Trophoblast cell (in vitro differentiated cells and primary cell): ENCODE data around the gene UBE2J2.

ENCODE experiments used
- DNase-seq, 2 donors: peaks; one replicate each; pipeline ENCODE4 v3.0.0-alpha.2; 2016
- H2AFZ ChIP-seq: 2 replicates; pipeline ENCODE4 v1.6.1; 2013; ENCODE audit warnings: low read length, moderate library complexity, mild to moderate bottlenecking; ENCODE audit not compliant: insufficient read depth, poor library complexity
- H2AK5ac ChIP-seq: 2 replicates; pipeline ENCODE4 v1.6.1; 2013; ENCODE audit warnings: mild to moderate bottlenecking, low read length
- H2BK120ac ChIP-seq: 2 replicates; pipeline ENCODE4 v1.6.1; 2013; ENCODE audit warnings: low read length, mild to moderate bottlenecking, moderate library complexity; ENCODE audit not compliant: insufficient read depth, poor library complexity
- H2BK12ac ChIP-seq: 2 replicates; pipeline ENCODE4 v1.6.1; 2013; ENCODE audit warnings: mild to moderate bottlenecking, low read length, moderate library complexity
- H2BK5ac ChIP-seq: 2 replicates; pipeline ENCODE4 v1.6.1; 2013; ENCODE audit warnings: low read length, low read depth, moderate library complexity, mild to moderate bottlenecking; ENCODE audit not compliant: poor library complexity
- H3K14ac ChIP-seq: 2 replicates; pipeline ENCODE4 v1.6.1; 2013; ENCODE audit warnings: mild to moderate bottlenecking, low read length
- H3K18ac ChIP-seq: 2 replicates; pipeline ENCODE4 v1.6.1; 2013; ENCODE audit warnings: mild to moderate bottlenecking, low read length
- H3K23ac ChIP-seq: 2 replicates; pipeline ENCODE4 v1.6.1; 2013; ENCODE audit warnings: low read length
- H3K27ac ChIP-seq: 2 replicates; pipeline ENCODE4 v1.5.1; 2013; ENCODE audit warnings: low read depth, mild to moderate bottlenecking, inconsistent platforms, low read length, moderate library complexity
- H3K27me3 ChIP-seq: 2 replicates; pipeline ENCODE4 v1.6.1; 2013; ENCODE audit warnings: inconsistent platforms, mild to moderate bottlenecking, low read length, moderate library complexity; ENCODE audit not compliant: insufficient read depth
- H3K36me3 ChIP-seq, 2 experiments: 1 replicate in 1 of 2; 2 replicates in 1 of 2; pipeline ENCODE4 v1.6.1; 2013; ENCODE audit warnings: low read length in 2 of 2, mild to moderate bottlenecking in 2 of 2, moderate library complexity in 1 of 2; ENCODE audit not compliant: insufficient read depth in 2 of 2, control insufficient read depth in 1 of 2
- H3K4ac ChIP-seq: 2 replicates; pipeline ENCODE4 v1.6.1; 2013; ENCODE audit warnings: low read depth, mild to moderate bottlenecking, low read length, moderate library complexity
- H3K4me1 ChIP-seq, 2 experiments: 1 replicate in 1 of 2; 2 replicates in 1 of 2; pipeline ENCODE4 v1.6.1; 2013; ENCODE audit warnings: low read length in 2 of 2, mild to moderate bottlenecking in 2 of 2, moderate library complexity in 1 of 2; ENCODE audit not compliant: insufficient read depth in 2 of 2, control insufficient read depth in 1 of 2
- H3K4me2 ChIP-seq: 2 replicates; pipeline ENCODE4 v1.6.1; 2013; ENCODE audit warnings: inconsistent platforms, mild to moderate bottlenecking, low read length, moderate library complexity
- H3K4me3 ChIP-seq: 2 replicates; pipeline ENCODE4 v1.5.1; 2013; ENCODE audit warnings: mild to moderate bottlenecking, low read depth, low read length, inconsistent platforms
- H3K79me1 ChIP-seq: one replicate; pipeline ENCODE4 v1.6.1; 2013; ENCODE audit warnings: low read length
- H3K79me2 ChIP-seq: 2 replicates; pipeline ENCODE4 v1.6.1; 2013; ENCODE audit warnings: low read length, mild to moderate bottlenecking; ENCODE audit not compliant: control insufficient read depth, insufficient read depth, poor library complexity
- H3K9ac ChIP-seq: 2 replicates; pipeline ENCODE4 v1.6.1; 2013; ENCODE audit warnings: mild to moderate bottlenecking, low read length
- H3K9me3 ChIP-seq: 2 replicates; pipeline ENCODE4 v1.6.1; 2013; ENCODE audit warnings: low read depth, mild to moderate bottlenecking, control low read depth, inconsistent platforms, low read length; ENCODE audit not compliant: insufficient read depth
- H4K12ac ChIP-seq: 2 replicates; pipeline ENCODE4 v1.6.1; 2013; ENCODE audit warnings: low read depth, mild to moderate bottlenecking, low read length, moderate library complexity
- H4K8ac ChIP-seq: 2 replicates; pipeline ENCODE4 v1.6.1; 2013; ENCODE audit warnings: low read depth, mild to moderate bottlenecking, low read length, moderate library complexity
- H4K91ac ChIP-seq: one replicate; pipeline ENCODE4 v1.6.1; 2013; ENCODE audit warnings: low read depth, mild to moderate bottlenecking, low read length, moderate library complexity
- WGBS: extraction: QIAGEN DNeasy Blood & Tissue Kit; methylation state at CpG from one replicate; pipeline ENCODE4 v1.1.7; 2013; ENCODE audit warnings: missing lambda C conversion rate; ENCODE audit not compliant: insufficient read length, insufficient coverage; ENCODE audit errors: extremely low coverage; 5-methylcytosine and 5-hydroxymethylcytosine counted together

The UBE2J2 gene

DNA sequence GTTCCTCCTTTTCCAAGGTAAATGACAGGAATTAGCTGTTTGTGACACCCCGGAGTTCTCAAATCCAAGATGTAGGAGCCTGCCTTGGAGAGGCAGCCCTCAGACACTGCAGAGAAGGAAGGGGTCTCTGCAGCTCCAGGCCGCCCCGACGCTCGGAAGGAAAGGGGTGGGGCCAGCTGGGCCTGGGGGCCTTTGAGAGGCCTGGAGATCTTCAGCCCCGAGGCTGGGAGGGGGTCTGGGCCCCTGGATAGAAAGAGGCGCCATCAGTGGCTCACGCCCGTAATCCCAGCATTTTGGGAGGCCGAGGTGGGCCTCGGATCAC, 66.1 kb downstream of the UBE2J2 start:
- WGBS = no CpG with 5 or more reads among the region's 11 CpGs
- no peak overlapping the region for H3K9ac ChIP-seq

DNA sequence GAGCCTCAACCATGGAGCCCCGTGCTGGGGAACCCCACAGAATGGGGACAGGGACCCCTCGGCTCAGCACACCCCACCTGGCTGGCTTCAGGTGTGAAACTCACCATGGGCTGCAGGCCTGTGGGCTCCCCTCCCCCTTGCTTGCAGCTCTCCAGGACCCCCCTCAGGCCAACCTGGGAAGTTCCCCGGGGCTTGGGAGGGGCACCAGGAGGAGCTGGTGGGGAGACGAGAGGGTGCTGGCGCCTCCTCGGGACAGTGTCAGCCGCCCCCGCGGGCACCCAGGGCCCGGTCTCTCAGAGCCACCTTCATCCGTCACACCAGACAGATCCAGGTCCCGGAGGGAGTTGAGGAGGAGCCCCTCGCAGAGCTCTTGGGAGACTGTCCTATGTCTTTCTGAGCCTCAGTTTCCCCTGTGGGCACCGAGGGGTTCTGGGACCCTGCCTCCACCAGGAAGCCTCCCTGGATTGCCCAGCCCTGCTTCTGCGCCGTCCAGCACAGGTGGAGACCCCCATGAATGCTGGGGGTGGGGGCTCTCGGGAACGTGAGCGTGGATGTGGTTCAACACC, 66.6 kb downstream of the UBE2J2 start:
- Histone ChIP-seq H3K36me3 (no peaks in the 10 kb centered on the region), H3K27me3 (peaks cover 11% of the 10 kb centered on the region)

More for the DNA sequence above, 66.1 kb downstream of the UBE2J2 start:
- no peak overlapping the region for H3K14ac ChIP-seq
- H3K36me3 ChIP-seq = no peaks in the 10 kb centered on the region
- peaks cover 11% of the 10 kb centered on the region for H3K27me3 ChIP-seq
- no peak overlapping the region for H2BK5ac ChIP-seq
- H3K79me2 ChIP-seq = no peaks in the 10 kb centered on the region
- H3K23ac ChIP-seq = no peak overlapping the region
- no peak overlapping the region for H2AFZ ChIP-seq
- H4K8ac ChIP-seq = no peak overlapping the region
- DNase-seq = no peak
- H3K4ac ChIP-seq = no peak overlapping the region
- no peak overlapping the region for H3K27ac ChIP-seq
- H2BK12ac ChIP-seq = no peak overlapping the region
- peaks cover 3% of the 10 kb centered on the region for H3K9me3 ChIP-seq
- no peak overlapping the region for H2BK120ac ChIP-seq
- H4K91ac ChIP-seq = no peak overlapping the region
- no peaks in the 10 kb centered on the region for H3K4me1 ChIP-seq
- H3K18ac ChIP-seq = no peak overlapping the region
- H3K79me1 ChIP-seq = no peaks in the 10 kb centered on the region
- no peak overlapping the region for H4K12ac ChIP-seq
- H3K4me3 ChIP-seq = no peak overlapping the region
- no peak overlapping the region for H2AK5ac ChIP-seq
- no peak overlapping the region for H3K4me2 ChIP-seq

GRCh38 chr1:1206376-1206965, 67.2 kb downstream of the UBE2J2 start, which contains the start of gene TNFRSF18:
TNFRSF18 (minus strand) TSS chr1:1206592; CDS start chr1:1206571, 21 bp downstream.
- Histone ChIP-seq H2AFZ (no peak within 1 kb of the TSS), H3K9me3 (no peaks in the 10 kb centered on the region), H4K12ac (no peak within 1 kb of the TSS), H3K27ac (no peak within 1 kb of the TSS), H4K8ac (no peak within 1 kb of the TSS), H2BK120ac (no peak within 1 kb of the TSS), H3K79me1 (no peaks in the 10 kb centered on the region), H3K36me3 (no peaks in the 10 kb centered on the region), H3K14ac (no peak within 1 kb of the TSS), H3K4me1 (peaks cover 0 to under 1% of the 10 kb centered on the region in 2 experiments), H3K4me3 (no peak within 1 kb of the TSS), H3K4me2 (no peak within 1 kb of the TSS), H4K91ac (no peak within 1 kb of the TSS), H3K27me3 (peaks cover 12% of the 10 kb centered on the region), H3K79me2 (no peaks in the 10 kb centered on the region), H3K4ac (no peak within 1 kb of the TSS), H2BK12ac (no peak within 1 kb of the TSS), H2BK5ac (no peak within 1 kb of the TSS), H2AK5ac (no peak within 1 kb of the TSS), H3K18ac (no peak within 1 kb of the TSS), H3K9ac (no peak within 1 kb of the TSS), H3K23ac (no peak within 1 kb of the TSS)
- DNase-seq = peak in 1 of 2 donors; percentile 33
- WGBS = no CpG with 5 or more reads among the region's 49 CpGs

More for the DNA sequence above, 66.6 kb downstream of the UBE2J2 start:
- DNase-seq = no peak
- Histone ChIP-seq H2AK5ac (no peak overlapping the region), H3K27ac (no peak overlapping the region), H3K4me2 (no peak overlapping the region), H2BK120ac (no peak overlapping the region), H3K79me2 (no peaks in the 10 kb centered on the region), H3K9ac (no peak overlapping the region), H4K8ac (no peak overlapping the region), H3K4me3 (no peak overlapping the region), H3K79me1 (no peaks in the 10 kb centered on the region), H2AFZ (no peak overlapping the region), H3K18ac (no peak overlapping the region), H2BK5ac (no peak overlapping the region), H3K4ac (no peak overlapping the region), H3K23ac (no peak overlapping the region), H4K91ac (no peak overlapping the region), H3K14ac (no peak overlapping the region), H3K9me3 (peaks cover 1% of the 10 kb centered on the region), H3K4me1 (no peaks in the 10 kb centered on the region), H2BK12ac (no peak overlapping the region), H4K12ac (no peak overlapping the region)
- WGBS = no CpG with 5 or more reads among the region's 19 CpGs

DNA sequence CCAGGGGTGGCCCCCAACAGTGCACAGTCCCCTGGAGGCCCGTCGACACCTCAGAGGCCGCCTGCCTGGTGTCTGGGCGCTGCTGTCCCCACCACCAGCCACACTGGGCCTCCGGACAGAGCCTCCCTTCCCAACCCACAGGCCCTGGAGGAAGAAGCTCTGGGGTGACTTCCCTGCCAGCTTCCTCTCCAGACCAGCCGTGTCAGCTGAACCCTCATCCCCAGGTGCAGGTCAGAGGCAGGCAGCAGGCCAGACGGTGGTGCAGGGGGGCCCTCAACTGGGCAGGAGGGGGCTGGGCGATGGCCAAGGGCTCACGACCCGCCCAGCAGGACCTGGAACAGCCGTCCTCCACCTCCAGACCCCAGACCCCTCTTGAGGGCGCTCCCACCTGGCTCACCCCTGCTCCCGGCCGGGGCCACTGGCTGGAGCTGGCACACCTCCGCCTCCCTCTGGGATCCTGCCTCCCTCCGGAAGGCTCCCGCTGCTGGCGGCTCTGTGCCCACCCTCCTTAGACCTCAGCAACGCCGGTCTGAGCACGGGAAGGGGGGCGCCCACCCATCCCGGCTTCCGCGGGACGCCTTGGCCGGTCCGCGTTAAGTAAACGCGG, 67.8 kb downstream of the UBE2J2 start:
- H3K4me3 ChIP-seq = no peak overlapping the region
- no peak overlapping the region for H2AK5ac ChIP-seq
- no peak overlapping the region for H3K23ac ChIP-seq
- no peak overlapping the region for H2BK120ac ChIP-seq
- H3K27me3 ChIP-seq = peaks cover 18% of the 10 kb centered on the region
- H4K12ac ChIP-seq = no peak overlapping the region
- no peak overlapping the region for H3K14ac ChIP-seq
- no peak overlapping the region for H2AFZ ChIP-seq
- no CpG with 5 or more reads among the region's 31 CpGs for WGBS
- H4K91ac ChIP-seq = no peak overlapping the region
- H3K79me2 ChIP-seq = no peaks in the 10 kb centered on the region
- peaks cover 0 to 3% of the 10 kb centered on the region in 2 experiments for H3K4me1 ChIP-seq
- H2BK12ac ChIP-seq = no peak overlapping the region
- no peak overlapping the region for H3K4me2 ChIP-seq
- no peak overlapping the region for H4K8ac ChIP-seq
- no peak overlapping the region for H2BK5ac ChIP-seq
- H3K18ac ChIP-seq = no peak overlapping the region
- H3K4ac ChIP-seq = no peak overlapping the region
- H3K9me3 ChIP-seq = no peaks in the 10 kb centered on the region
- peaks cover 1% of the 10 kb centered on the region for H3K79me1 ChIP-seq
- H3K9ac ChIP-seq = no peak overlapping the region
- DNase-seq = no peak
- no peak overlapping the region for H3K27ac ChIP-seq
- H3K36me3 ChIP-seq = no peaks in the 10 kb centered on the region
